Measurements from ENCODE around the gene FAM118A. TPM values are rescaled to one million over a fixed set of nuclear protein-coding genes. Genes with fewer than 3 reads are reported as not detected.
"Not testable (repeated sequence)": the region's sequence is repeated elsewhere in the genome, so short reads cannot be mapped to it uniquely, and the experiment has no call there.

FAM118A gene
- total RNA-seq, 3 donors from 2014 or later, result 23.4 to 60.3 (median 27.5) TPM

DNA sequence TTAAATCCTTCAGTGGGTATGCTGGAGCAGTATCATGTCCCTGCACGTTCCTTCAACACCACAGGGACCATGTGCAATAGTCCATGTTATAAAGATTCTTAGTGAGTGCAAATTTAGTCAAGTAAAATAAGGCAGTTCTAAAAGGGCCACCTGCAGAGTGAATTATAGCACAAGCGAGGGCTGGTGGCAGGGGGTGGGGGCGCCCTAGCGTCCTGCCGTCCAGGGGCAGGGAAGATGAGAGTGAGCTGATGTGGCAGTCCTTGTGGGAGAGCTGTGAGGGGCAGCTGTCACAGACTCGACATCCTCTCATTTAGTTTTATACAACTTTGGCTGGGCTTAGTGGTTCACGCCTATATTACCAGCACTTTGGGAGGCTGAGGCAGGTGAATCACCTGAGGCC lies 29.1 kb downstream of the FAM118A start:
- peaks cover 47% of the 10 kb centered on the region for H3K36me3 Mint-ChIP-seq (ENCODE audit: insufficient read depth)
- no peak overlapping the region for H3K4me3 Mint-ChIP-seq
- ATAC-seq (no peak), DNase-seq (no peak)
- peaks cover 32% of the 10 kb centered on the region for H3K4me1 Mint-ChIP-seq (ENCODE audit: low read depth)
- H3K27me3 Mint-ChIP-seq (ENCODE audit: low read depth), result no peaks in the 10 kb centered on the region
- H3K9me3 Mint-ChIP-seq, result no peaks in the 10 kb centered on the region

DNA sequence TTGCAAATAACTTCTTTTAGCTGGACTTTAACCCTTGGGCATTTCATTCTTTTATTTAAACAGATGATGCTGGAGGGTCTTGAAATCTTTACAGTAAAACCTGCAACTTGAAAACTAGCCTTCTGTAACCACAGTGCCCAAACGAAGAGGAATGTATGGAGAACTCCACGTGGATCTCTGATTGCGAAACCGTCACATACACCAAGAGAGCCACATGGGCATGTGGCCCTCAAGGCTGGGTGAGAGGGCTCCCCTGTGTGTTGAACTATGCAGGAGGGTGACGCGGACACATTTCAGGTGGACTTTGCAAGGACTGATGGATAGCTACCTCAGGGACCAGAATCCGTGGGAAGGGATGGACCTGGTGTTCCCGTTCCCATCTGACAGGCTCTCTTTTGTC lies 30.6 kb downstream of the FAM118A start:
- H3K27me3 Mint-ChIP-seq (ENCODE audit: low read depth), result no peaks in the 10 kb centered on the region
- peaks cover 27% of the 10 kb centered on the region for H3K4me1 Mint-ChIP-seq (ENCODE audit: low read depth)
- no peak for DNase-seq
- ATAC-seq, result no peak
- H3K9me3 Mint-ChIP-seq, result no peaks in the 10 kb centered on the region
- H3K36me3 Mint-ChIP-seq (ENCODE audit: insufficient read depth), result peaks cover 50% of the 10 kb centered on the region
- H3K4me3 Mint-ChIP-seq, result no peak overlapping the region

DNA sequence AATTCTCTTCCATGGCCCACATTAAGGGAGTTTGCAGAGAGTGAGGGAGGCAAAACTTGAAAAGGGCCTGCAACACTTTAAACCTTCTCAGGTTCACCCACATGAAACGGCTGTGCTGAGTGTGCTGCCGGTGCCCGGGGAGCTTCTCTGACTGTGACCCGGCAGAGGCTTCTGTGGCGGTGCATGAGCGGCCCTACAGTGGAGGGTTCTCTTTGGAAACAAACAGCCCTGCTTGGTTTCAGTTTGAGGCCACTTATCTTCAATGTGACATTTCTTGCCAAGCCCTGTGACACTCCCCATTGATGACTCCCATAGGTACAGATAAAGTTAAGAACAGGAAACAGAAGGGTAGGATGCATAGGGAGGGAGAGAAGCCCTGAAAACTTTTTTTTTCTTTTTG lies 31.8 kb downstream of the FAM118A start:
- no peaks in the 10 kb centered on the region for H3K27me3 Mint-ChIP-seq (ENCODE audit: low read depth)
- ATAC-seq (peak in 1 of 2 donors; percentile 95), DNase-seq (no peak)
- no peak overlapping the region for H3K4me3 Mint-ChIP-seq
- H3K9me3 Mint-ChIP-seq, result no peaks in the 10 kb centered on the region
- peaks cover 27% of the 10 kb centered on the region for H3K4me1 Mint-ChIP-seq (ENCODE audit: low read depth)
- peaks cover 43% of the 10 kb centered on the region for H3K36me3 Mint-ChIP-seq (ENCODE audit: insufficient read depth)

DNA sequence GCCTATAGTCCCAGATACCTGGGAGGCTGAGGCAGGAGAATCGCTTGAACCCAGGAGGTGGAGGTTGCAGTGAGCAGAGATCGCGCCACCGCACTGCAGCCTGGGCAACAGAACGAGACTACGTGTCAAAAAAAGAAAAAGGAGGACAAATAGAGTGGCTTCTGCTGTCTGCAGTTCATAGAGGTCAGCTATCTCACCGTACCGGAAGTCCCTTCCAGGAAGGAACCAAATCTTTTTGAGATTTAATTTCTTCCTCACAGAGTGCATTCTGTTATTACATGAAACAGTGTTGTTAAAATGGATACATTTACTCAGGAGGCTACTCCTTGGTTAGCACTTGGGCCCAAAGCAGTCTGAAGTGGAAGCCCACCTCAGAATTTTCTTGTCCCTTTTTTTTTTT lies 33.4 kb downstream of the FAM118A start:
- Mint-ChIP-seq H3K4me1 (ENCODE audit: low read depth) (peaks cover 24% of the 10 kb centered on the region), H3K36me3 (ENCODE audit: insufficient read depth) (peaks cover 33% of the 10 kb centered on the region), H3K9me3 (no peaks in the 10 kb centered on the region), H3K27me3 (ENCODE audit: low read depth) (no peaks in the 10 kb centered on the region), H3K4me3 (no peak overlapping the region)
- no peak for ATAC-seq
- DNase-seq, result no peak

DNA sequence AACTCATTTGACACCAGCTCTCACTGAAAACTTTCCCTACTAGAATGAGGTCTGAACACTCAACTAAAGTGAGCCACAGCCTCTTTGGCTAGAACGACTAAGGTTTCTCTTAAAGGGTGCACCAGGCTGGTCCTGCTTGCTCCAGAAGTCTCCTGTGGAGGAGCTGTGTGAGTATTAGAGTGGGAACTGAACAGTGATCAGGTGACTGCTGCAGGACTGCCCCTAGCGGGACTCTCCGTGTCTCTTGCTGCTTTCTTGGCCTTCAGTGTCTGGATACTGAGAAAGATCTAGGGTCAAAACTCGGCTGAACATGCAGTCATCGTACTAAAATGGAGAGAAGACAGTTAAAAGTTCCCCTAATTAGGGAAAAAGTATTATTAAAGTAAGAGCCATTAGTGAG lies 34.6 kb downstream of the FAM118A start:
- Mint-ChIP-seq H3K4me1 (ENCODE audit: low read depth) (peaks cover 24% of the 10 kb centered on the region), H3K4me3 (no peak overlapping the region), H3K27me3 (ENCODE audit: low read depth) (no peaks in the 10 kb centered on the region), H3K9me3 (no peaks in the 10 kb centered on the region), H3K36me3 (ENCODE audit: insufficient read depth) (peaks cover 30% of the 10 kb centered on the region)
- ATAC-seq (no peak), DNase-seq (no peak)

DNA sequence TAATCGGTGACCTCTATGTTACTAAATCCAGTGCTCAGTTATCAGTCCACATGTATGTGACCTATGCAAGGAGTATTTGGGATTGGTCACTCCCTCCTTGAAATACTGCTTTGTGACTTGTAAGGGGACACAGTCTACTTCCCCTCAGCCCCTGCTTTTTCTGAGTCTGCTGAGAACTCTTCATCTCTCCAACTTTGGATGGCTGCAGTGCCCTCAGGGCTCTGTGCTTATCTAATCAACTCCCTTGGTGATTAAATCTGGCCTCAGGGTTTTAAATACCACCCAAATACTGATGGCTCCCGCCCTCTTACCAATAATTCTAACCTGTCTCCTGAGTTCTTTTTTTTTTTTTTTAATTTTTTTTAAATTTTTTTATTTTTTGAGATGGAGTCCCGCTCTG lies 40.2 kb downstream of the FAM118A start:
- Mint-ChIP-seq H3K9me3 (no peaks in the 10 kb centered on the region), H3K27me3 (ENCODE audit: low read depth) (no peaks in the 10 kb centered on the region), H3K36me3 (ENCODE audit: insufficient read depth) (peaks cover 12% of the 10 kb centered on the region), H3K4me3 (no peak overlapping the region), H3K4me1 (ENCODE audit: low read depth) (peaks cover 11% of the 10 kb centered on the region)
- ATAC-seq (no peak), DNase-seq (no peak)

DNA sequence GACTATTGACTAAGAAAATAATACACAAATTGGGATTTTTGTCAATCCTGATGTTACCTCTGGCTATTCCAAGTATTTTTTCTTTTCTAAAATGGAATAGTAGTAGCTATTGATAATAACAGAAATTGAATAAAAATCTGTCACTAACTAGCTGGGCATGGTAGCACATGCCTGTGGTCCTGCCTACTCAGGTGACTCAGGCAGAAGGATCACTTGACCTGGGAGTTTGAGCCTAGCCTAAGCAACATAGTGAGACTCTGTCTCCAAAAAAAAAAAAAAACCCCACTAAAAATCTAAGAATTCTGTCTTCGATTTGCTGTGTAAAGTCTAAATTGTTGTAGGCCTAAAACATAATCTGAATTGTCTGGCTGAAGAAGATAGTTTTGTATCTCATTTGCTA lies 42.2 kb downstream of the FAM118A start:
- no peak for DNase-seq
- Mint-ChIP-seq H3K9me3 (no peaks in the 10 kb centered on the region), H3K4me3 (no peak overlapping the region), H3K36me3 (ENCODE audit: insufficient read depth) (peaks cover under 1% of the 10 kb centered on the region), H3K27me3 (ENCODE audit: low read depth) (no peaks in the 10 kb centered on the region), H3K4me1 (ENCODE audit: low read depth) (peaks cover 11% of the 10 kb centered on the region)
- ATAC-seq, result no peak

DNA sequence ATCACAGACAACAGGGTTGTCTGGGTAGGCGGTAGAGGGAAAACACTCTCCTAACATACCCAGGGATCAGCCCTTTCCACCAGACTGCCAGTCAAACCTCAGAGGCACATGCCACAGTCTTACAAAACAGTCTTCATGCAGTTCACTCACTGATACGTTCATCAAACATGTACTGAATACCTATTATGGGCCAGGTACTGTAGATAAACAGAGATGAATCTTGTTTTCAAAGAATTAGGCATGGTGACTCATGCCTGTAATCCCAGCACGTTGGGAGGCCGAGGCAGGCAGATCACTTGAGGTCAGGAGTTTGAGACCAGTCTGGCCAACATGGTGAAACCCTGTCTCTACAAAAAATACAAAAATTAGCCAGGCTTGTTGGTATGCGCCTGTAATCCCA lies 43.0 kb downstream of the FAM118A start:
- not testable (repeated sequence) for DNase-seq; H3K9me3 Mint-ChIP-seq; H3K4me3 Mint-ChIP-seq; H3K36me3 Mint-ChIP-seq (ENCODE audit: insufficient read depth); H3K27me3 Mint-ChIP-seq (ENCODE audit: low read depth); ATAC-seq
- H3K4me1 Mint-ChIP-seq (ENCODE audit: low read depth), result peaks cover 11% of the 10 kb centered on the region

DNA sequence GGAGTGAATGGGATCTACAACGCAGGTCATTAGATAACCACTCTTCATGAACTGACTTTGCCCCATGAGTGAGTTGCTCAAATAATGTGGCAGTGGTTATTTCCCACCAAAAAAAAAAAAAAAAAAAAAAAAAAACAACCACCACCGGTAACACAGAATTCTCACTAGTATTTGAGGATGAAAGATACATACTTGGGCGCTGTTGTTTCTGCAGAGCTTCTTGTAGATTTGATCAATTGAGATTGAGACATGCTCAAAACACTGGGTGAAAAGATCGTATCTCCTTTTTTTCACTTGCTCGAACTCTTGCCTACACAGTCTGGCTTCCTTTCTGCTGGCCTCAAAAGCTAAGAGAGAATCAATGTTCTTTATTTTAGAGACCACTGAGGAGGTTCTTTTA lies 44.1 kb downstream of the FAM118A start:
- Mint-ChIP-seq H3K36me3 (ENCODE audit: insufficient read depth) (no peaks in the 10 kb centered on the region), H3K9me3 (no peaks in the 10 kb centered on the region), H3K4me1 (ENCODE audit: low read depth) (peaks cover 11% of the 10 kb centered on the region), H3K27me3 (ENCODE audit: low read depth) (no peaks in the 10 kb centered on the region), H3K4me3 (no peak overlapping the region)
- DNase-seq, result no peak
- ATAC-seq, result no peak

DNA sequence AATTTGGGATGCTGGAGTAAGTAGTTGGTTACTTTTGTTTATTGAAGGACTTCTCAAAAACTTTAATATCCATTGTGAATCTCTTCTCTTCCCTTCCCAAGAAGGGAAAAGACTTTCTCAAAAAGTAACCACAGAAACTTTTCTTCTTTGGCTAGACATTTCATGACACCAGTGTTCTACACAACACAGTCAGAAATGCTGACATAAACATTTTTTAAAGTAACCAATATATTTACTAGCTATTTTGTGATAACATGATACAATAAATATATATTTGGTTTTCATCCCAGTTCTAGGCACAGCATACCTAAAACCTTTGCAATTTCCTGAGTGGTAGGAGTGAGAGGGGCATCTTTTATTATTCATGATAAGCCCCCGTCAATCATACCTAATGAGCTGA lies 47.8 kb downstream of the FAM118A start:
- no peaks in the 10 kb centered on the region for H3K36me3 Mint-ChIP-seq (ENCODE audit: insufficient read depth)
- no peaks in the 10 kb centered on the region for H3K9me3 Mint-ChIP-seq
- no peak overlapping the region for H3K4me3 Mint-ChIP-seq
- H3K27me3 Mint-ChIP-seq (ENCODE audit: low read depth), result no peaks in the 10 kb centered on the region
- no peak for DNase-seq
- no peak for ATAC-seq
- H3K4me1 Mint-ChIP-seq (ENCODE audit: low read depth), result peaks cover 9% of the 10 kb centered on the region

DNA sequence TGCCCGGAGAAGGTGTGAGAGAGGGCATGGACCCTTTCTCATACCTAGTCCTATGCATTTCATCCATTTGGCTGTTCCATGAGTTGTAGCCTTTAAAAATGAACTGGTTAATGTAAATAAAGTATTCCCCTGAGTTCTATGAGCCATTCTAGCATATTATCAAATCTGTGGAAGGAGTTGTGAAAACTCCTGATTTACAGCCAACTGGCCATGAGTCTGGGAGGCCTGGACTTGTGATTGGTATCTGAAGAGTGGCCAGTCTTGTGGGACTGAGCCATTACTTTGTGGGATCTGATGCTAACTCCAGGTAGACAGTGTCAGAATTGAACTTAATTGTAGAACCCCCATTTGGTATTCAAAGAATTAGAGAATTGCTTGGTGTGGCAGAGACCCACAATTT lies 48.4 kb downstream of the FAM118A start:
- no peak for ATAC-seq
- no peaks in the 10 kb centered on the region for H3K27me3 Mint-ChIP-seq (ENCODE audit: low read depth)
- no peaks in the 10 kb centered on the region for H3K9me3 Mint-ChIP-seq
- H3K36me3 Mint-ChIP-seq (ENCODE audit: insufficient read depth), result no peaks in the 10 kb centered on the region
- H3K4me1 Mint-ChIP-seq (ENCODE audit: low read depth), result peaks cover 9% of the 10 kb centered on the region
- no peak for DNase-seq
- H3K4me3 Mint-ChIP-seq, result no peak overlapping the region

DNA sequence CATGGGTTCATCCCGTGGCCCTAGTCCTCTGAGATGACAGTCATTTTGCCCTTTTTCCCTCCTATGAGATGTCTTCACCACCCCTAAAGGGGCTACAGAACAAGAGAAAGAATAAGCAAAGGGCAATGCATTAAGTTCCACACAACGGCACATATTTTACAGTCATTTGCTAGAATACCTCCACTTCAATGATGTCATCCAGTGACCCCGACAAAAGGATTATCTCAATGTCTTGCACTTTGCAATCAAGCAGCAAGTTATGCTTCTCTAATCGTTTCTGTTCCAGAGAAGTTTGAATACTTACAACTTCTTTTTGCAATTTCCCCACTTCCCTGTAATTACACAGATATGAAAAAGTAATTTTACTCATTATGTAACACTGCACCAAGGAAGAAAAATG lies 49.9 kb downstream of the FAM118A start:
- no peaks in the 10 kb centered on the region for H3K36me3 Mint-ChIP-seq (ENCODE audit: insufficient read depth)
- ATAC-seq (no peak), DNase-seq (no peak)
- peaks cover 2% of the 10 kb centered on the region for H3K27me3 Mint-ChIP-seq (ENCODE audit: low read depth)
- peaks cover 2% of the 10 kb centered on the region for H3K4me1 Mint-ChIP-seq (ENCODE audit: low read depth)
- H3K9me3 Mint-ChIP-seq, result no peaks in the 10 kb centered on the region
- no peak overlapping the region for H3K4me3 Mint-ChIP-seq

DNA sequence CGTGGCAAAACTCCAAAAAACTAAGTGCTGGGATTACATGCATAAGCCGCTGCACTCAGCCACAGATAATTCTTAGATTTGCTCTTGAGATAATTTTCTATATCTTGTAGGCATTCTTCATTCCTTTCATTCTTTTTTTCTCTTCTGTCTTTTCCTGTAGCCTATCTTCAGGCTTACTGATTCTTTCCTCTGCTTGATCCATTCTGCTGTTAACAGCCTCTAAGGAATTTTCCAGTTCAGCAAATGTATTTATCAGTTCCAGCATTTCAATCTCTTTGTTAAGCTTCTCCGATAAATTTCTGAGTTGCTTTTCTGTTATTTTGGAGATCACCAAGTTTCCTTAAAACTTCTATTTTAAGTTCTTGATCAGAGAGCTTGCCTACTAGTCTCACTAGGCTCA lies 57.0 kb downstream of the FAM118A start:
- H3K36me3 Mint-ChIP-seq (ENCODE audit: insufficient read depth), result no peaks in the 10 kb centered on the region
- H3K9me3 Mint-ChIP-seq, result peaks cover 10% of the 10 kb centered on the region
- H3K4me1 Mint-ChIP-seq (ENCODE audit: low read depth), result no peaks in the 10 kb centered on the region
- ATAC-seq, result no peak
- DNase-seq, result no peak
- H3K27me3 Mint-ChIP-seq (ENCODE audit: low read depth), result peaks cover 4% of the 10 kb centered on the region
- no peak overlapping the region for H3K4me3 Mint-ChIP-seq

DNA sequence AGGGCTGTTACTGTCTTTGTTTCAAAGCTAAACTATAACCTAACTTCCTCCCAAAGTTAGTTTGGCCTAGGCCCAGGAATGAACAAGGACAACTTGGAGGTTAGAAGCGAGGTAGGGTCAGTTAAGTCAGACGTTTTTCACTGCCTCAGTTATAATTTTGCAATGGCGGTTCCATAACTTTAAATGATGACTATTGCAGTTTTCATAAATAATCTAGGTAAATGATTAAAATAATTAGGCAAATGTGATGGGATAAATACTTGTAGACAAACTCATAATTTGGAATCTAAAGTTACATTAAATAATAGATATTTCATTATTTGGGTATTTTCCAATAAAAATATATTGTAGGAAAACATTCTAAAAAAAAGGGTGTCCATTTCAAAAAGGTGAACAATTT lies 63.9 kb downstream of the FAM118A start:
- H3K9me3 Mint-ChIP-seq; H3K4me1 Mint-ChIP-seq (ENCODE audit: low read depth); H3K27me3 Mint-ChIP-seq (ENCODE audit: low read depth); DNase-seq; H3K4me3 Mint-ChIP-seq; ATAC-seq; H3K36me3 Mint-ChIP-seq (ENCODE audit: insufficient read depth): not testable (repeated sequence)

DNA sequence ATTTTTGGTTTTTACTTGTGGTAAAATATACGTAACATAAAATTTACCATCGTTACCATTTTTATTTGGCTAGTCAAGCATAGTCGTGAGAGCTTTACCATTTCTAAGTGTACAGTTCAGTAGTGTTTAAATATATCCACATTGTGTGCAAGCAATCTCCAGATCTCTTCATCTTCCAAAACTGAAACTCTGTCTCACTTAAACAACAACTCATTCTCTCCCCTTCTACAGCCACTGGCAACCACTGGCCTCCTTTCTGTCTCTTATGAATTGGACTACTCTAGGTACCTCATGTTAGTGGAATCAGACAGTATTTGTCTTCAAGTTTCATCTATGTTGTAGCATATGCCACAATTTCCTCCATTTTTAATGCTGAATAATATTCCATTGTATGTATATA lies 66.3 kb downstream of the FAM118A start:
- H3K9me3 Mint-ChIP-seq, result no peaks in the 10 kb centered on the region
- ATAC-seq (no peak), DNase-seq (no peak)
- no peaks in the 10 kb centered on the region for H3K36me3 Mint-ChIP-seq (ENCODE audit: insufficient read depth)
- H3K4me1 Mint-ChIP-seq (ENCODE audit: low read depth), result peaks cover 4% of the 10 kb centered on the region
- H3K27me3 Mint-ChIP-seq (ENCODE audit: low read depth), result no peaks in the 10 kb centered on the region
- H3K4me3 Mint-ChIP-seq, result no peak overlapping the region

DNA sequence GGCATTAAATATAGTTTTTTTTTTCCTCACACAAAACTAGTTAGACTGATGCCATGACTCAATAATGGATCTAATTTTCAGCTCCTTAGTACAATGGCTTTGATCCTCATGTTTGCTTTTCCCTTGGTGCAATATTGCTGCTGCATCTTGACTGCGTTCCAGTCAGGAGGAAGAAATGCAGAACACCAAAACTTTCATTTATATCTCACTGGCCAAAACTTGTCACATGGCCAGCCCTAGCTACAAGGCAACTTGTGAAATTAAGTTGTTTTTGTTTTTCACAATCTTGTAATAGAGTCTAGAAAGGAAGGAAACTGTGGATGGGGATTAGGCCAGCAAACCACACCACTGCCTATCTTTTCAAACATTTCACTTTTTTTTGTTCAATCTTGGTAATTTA lies 67.0 kb downstream of the FAM118A start:
- DNase-seq (no peak), ATAC-seq (no peak)
- no peaks in the 10 kb centered on the region for H3K36me3 Mint-ChIP-seq (ENCODE audit: insufficient read depth)
- H3K9me3 Mint-ChIP-seq, result no peaks in the 10 kb centered on the region
- no peak overlapping the region for H3K4me3 Mint-ChIP-seq
- H3K4me1 Mint-ChIP-seq (ENCODE audit: low read depth), result peaks cover 4% of the 10 kb centered on the region
- H3K27me3 Mint-ChIP-seq (ENCODE audit: low read depth), result no peaks in the 10 kb centered on the region
